K562 (cell line): Measurements from ENCODE around the gene MAGI2. TPM values are rescaled to one million over a fixed set of nuclear protein-coding genes. Genes with fewer than 3 reads are reported as not detected.

Experiments
- ATAC-seq: fragments of 200-7000 bp; cut with Tn5 transposase; 3 replicates; pipeline ENCODE4 v1.9.1; 2020; ENCODE audit warnings: moderate library complexity
- BruUV-seq: library from RNA; stranded (reverse); fragments of 400-500 nt; replicated peaks from 2 replicates; lab custom pipeline; 2021; lab: Mats Ljungman, UMichigan
- CTCF ChIA-PET: fragments of 300-600 bp; formaldehyde crosslinking; extraction: SDS; loops from one replicate; lab custom pipeline; 2021; ENCODE audit warnings: low intra/inter-chr PET ratio; lab: Yijun Ruan, JAX
- POLR2A ChIA-PET: fragments of 300-600, 350-650 bp; sonication (Branson Sonifier 250); formaldehyde crosslinking; extraction: SDS; loops from one replicate; lab custom pipeline; 2021; ENCODE audit warnings: antibody characterized with exemption, inconsistent platforms; lab: Yijun Ruan, JAX
- DNase-seq, 4 experiments: peaks; one replicate each; pipeline versions ENCODE4 v3.0.0 to v3.0.0-alpha.2; 2011 to 2018; ENCODE audit warnings: low spot score in 3 of 4, mixed read lengths in 3 of 4; ENCODE audit errors: extremely low read depth in 1 of 4
- FAIRE-seq: peaks from 2 replicates; lab custom pipeline; 2011; peaks lifted over from hg19 to GRCh38; lab: Jason Lieb, UNC
- H2AFZ ChIP-seq: 2 replicates; pipeline ENCODE4 v1.6.0; 2011; ENCODE audit warnings: low read depth, low read length, control low read depth, inconsistent platforms
- H3K27ac ChIP-seq: fragments of 200-600 bp; 3 replicates; pipeline ENCODE4 v1.8.0; 2011; ENCODE audit warnings: low read depth, mild to moderate bottlenecking, control low read depth, inconsistent platforms, low read length, moderate library complexity, mixed read lengths; ENCODE audit errors: extremely low read depth
- H3K27me3 ChIP-seq, 2 experiments: fragments of 300-600 bp in 1 of 2; 2 replicates in 1 of 2; 3 replicates in 1 of 2; pipeline versions ENCODE4 v1.6.0 to v1.8.0; 2011; ENCODE audit warnings: inconsistent platforms in 2 of 2, low read length in 2 of 2, mild to moderate bottlenecking in 1 of 2, mixed read lengths in 1 of 2, moderate library complexity in 1 of 2; ENCODE audit not compliant: control insufficient read depth in 2 of 2, insufficient read depth in 2 of 2
- H3K36me3 ChIP-seq: fragments of 300-600 bp; 3 replicates; pipeline ENCODE4 v1.8.0; 2011; ENCODE audit warnings: mild to moderate bottlenecking, low read length, inconsistent platforms; ENCODE audit not compliant: control insufficient read depth, insufficient read depth
- H3K4me1 ChIP-seq, 2 experiments: fragments of 200-600 bp in 1 of 2; replicated peaks in 1 of 2; 2 replicates in 1 of 2; 3 replicates in 1 of 2; pipeline versions ENCODE4 v1.5.1 to v1.8.0; 2011; ENCODE audit warnings: inconsistent platforms in 2 of 2, low read length in 2 of 2, mild to moderate bottlenecking in 1 of 2, mixed read lengths in 1 of 2, moderate library complexity in 1 of 2; ENCODE audit not compliant: control insufficient read depth in 2 of 2, insufficient read depth in 2 of 2
- H3K4me2 ChIP-seq: 2 replicates; pipeline ENCODE4 v1.6.1; 2011; ENCODE audit warnings: low read length, control low read depth, inconsistent platforms, mixed read lengths; ENCODE audit not compliant: insufficient read depth
- H3K4me3 ChIP-seq: fragments of 200-600 bp; sonication (generic), shearing (Covaris generic); 2 replicates; pipeline ENCODE4 v1.5.1; 2016; ENCODE audit warnings: control low read depth, inconsistent platforms
- H3K79me2 ChIP-seq: fragments of 200-600 bp; 3 replicates; pipeline ENCODE4 v1.8.0; 2011; ENCODE audit warnings: low read length, inconsistent platforms; ENCODE audit not compliant: control insufficient read depth, insufficient read depth
- H3K9ac ChIP-seq, 2 experiments: 2 replicates each; pipeline versions ENCODE4 v1.6.0 to v1.6.1; 2011; ENCODE audit warnings: low read depth in 2 of 2, low read length in 2 of 2, control low read depth in 1 of 2, inconsistent platforms in 1 of 2, mild to moderate bottlenecking in 1 of 2, mixed read lengths in 1 of 2; ENCODE audit not compliant: insufficient read depth in 1 of 2
- H3K9me1 ChIP-seq: one replicate; pipeline ENCODE4 v1.6.0; 2011; ENCODE audit warnings: inconsistent platforms, mild to moderate bottlenecking, low read length, moderate library complexity; ENCODE audit not compliant: control insufficient read depth, insufficient read depth
- H3K9me3 ChIP-seq: replicated peaks from 2 replicates; pipeline ENCODE4 v1.5.1; 2011; ENCODE audit warnings: low read depth, low read length, inconsistent platforms; ENCODE audit not compliant: control insufficient read depth, insufficient read depth
- H4K20me1 ChIP-seq: replicated peaks from 2 replicates; pipeline ENCODE4 v1.6.1; 2011; ENCODE audit warnings: low read length, inconsistent platforms, mixed read lengths; ENCODE audit not compliant: control insufficient read depth, insufficient read depth
- ARID2 ChIP-seq: fragments of 450-650 bp; IDR thresholded peaks from 2 replicates; pipeline ENCODE4 v1.6.1; 2017; ENCODE audit warnings: antibody characterized with exemption, mild to moderate bottlenecking
- BRD4 ChIP-seq: fragments of 200-600 bp; sonication (generic); IDR thresholded peaks from 2 replicates; pipeline ENCODE4 v1.6.1; 2017; ENCODE audit warnings: inconsistent platforms
- FOS ChIP-seq: IDR thresholded peaks from 3 replicates; pipeline ENCODE4 v1.6.1; 2011; ENCODE audit not compliant: insufficient read length; ENCODE audit errors: extremely low read depth
- KDM5B ChIP-seq: fragments of 200-600 bp; sonication (generic); IDR thresholded peaks from 2 replicates; pipeline ENCODE4 v1.6.1; 2012; ENCODE audit warnings: low read depth, mild to moderate bottlenecking, moderate library complexity, low read length, control low read depth, inconsistent platforms; ENCODE audit not compliant: insufficient replicate concordance
- MEF2A ChIP-seq: IDR thresholded peaks from 2 replicates; pipeline ENCODE4 v1.6.1; 2011; ENCODE audit warnings: low read depth, mild to moderate bottlenecking, low read length, moderate library complexity; ENCODE audit not compliant: control insufficient read depth
- SIN3B ChIP-seq: fragments of 450-650 bp; IDR thresholded peaks from 2 replicates; pipeline ENCODE4 v1.6.1; 2017; ENCODE audit warnings: low read depth, mild to moderate bottlenecking, moderate library complexity
- WHSC1 ChIP-seq: IDR thresholded peaks from one replicate; pipeline ENCODE4 v1.6.1; 2012; ENCODE audit warnings: low read length, control low read depth, inconsistent platforms
- ZFP91 ChIP-seq: sonication (generic); formaldehyde crosslinking; IDR thresholded peaks from 2 replicates; pipeline ENCODE4 v1.8.0; 2022; ENCODE audit warnings: mild to moderate bottlenecking, missing genetic modification reagents
- ZNF184 ChIP-seq: sonication (generic); formaldehyde crosslinking; IDR thresholded peaks from 2 replicates; pipeline ENCODE4 v1.5.0; 2020; ENCODE audit warnings: missing genetic modification reagents
- WGBS: fragments of 100-300 bp; shearing (Covaris generic); methylation state at CpG from one replicate; pipeline ENCODE4 v1.1.6; 2016; ENCODE audit warnings: low coverage, mixed read lengths; ENCODE audit not compliant: insufficient coverage; ENCODE audit errors: missing lambda C conversion rate; 5-methylcytosine and 5-hydroxymethylcytosine counted together
- in situ Hi-C: fragments of 300-500 bp; cut with MboI; formaldehyde crosslinking; loops from 4 replicates; pipeline ENCODE4 v1.15.0; 2018; ENCODE audit warnings: inconsistent platforms, mixed read lengths
- intact Hi-C: fragments of 100-400 bp; cut with micrococcal nuclease; formaldehyde crosslinking; loops from 2 replicates; pipeline ENCODE4 v1.14.2; 2022
- polyA plus RNA-seq, 8 experiments: library from polyadenylated mRNA; depleted of rRNA in 4 of 8; stranded (reverse) in 5 of 8; unstranded in 3 of 8; fragments of >200 nt; fragmentation: Nextera tagmentation in 2 of 8; fragmentation: Illumina TruSeq in 1 of 8; extraction: Ambion mirVana in 2 of 8; extraction: Trizol in 1 of 8; gene quantifications; 2 replicates each; pipeline versions ENCODE4 v1.2.1 to v1.2.3, GENCODE V29; 2011 to 2014; ENCODE audit warnings: inconsistent platforms in 1 of 8, missing spikeins in 1 of 8
- total RNA-seq, 7 experiments: library from RNA; depleted of rRNA in 6 of 7; stranded (reverse); fragments of >200 nt in 6 of 7; fragmentation: Illumina TruSeq in 2 of 7; extraction: Trizol in 2 of 7; gene quantifications; 2 replicates each; pipeline versions ENCODE4 v1.2.1 to v1.2.3, GENCODE V29; 2011 to 2021; ENCODE audit warnings: low replicate concordance in 1 of 7
- TF ChIP-seq, protein P1 (sequence below): fragments of 450-650 bp; IDR thresholded peaks from 2 replicates; pipeline ENCODE4 v1.6.1; 2018; ENCODE audit warnings: mild to moderate bottlenecking, low read depth; ENCODE audit not compliant: partially characterized antibody

MAGI2 gene
- total and polyA plus RNA-seq, 9 of the 15 experiments (the other 6 are each of a cell fraction or from before 2014, with no cell fraction given), result 0.27 to 1.4 (median 0.70) TPM

DNA sequence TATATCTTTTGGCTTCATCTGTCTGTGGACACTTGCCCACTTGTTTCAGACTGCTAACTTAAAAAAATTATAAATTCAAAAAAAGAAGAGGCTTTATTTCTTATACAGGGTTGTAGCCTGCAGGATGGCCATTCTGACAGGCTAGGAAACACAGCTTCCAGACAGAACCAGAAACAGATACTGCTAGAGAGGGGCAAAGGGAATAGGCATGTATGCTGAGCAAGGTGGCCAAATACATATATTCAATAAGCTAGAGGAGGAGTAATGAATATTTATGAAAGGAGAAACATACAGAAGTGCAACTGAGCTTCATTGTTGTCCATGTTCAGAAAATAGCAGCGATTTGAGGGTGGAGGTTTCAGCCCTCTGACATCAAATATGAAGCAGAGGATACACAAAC, 22.0 kb upstream of the MAGI2 start:
- no peak overlapping the region for H3K4me3 ChIP-seq
- no peaks in the 10 kb centered on the region for H3K36me3 ChIP-seq
- H3K4me2 ChIP-seq, result no peak overlapping the region
- H3K27ac ChIP-seq, result no peak overlapping the region
- in situ Hi-C loops, result no loop called here
- no TSS peak for BruUV-seq
- POLR2A ChIA-PET, result no interaction called here
- no peaks in the 10 kb centered on the region for H3K9me1 ChIP-seq
- H4K20me1 ChIP-seq, result no peaks in the 10 kb centered on the region
- no peaks in the 10 kb centered on the region for H3K4me1 ChIP-seq
- no peak overlapping the region for H3K9ac ChIP-seq
- TF ChIP-seq KDM5B, result no peak
- ATAC-seq (no peak), FAIRE-seq (no peak), DNase-seq (no peak)
- intact Hi-C loops, result no loop called here
- no peak overlapping the region for H2AFZ ChIP-seq
- CTCF ChIA-PET, result no interaction called here
- no peaks in the 10 kb centered on the region for H3K79me2 ChIP-seq
- 0% methylated on average over 1 of the region's 1 CpG for WGBS
- H3K9me3 ChIP-seq, result no peaks in the 10 kb centered on the region; the same call in 1 of the 2 replicates
- no peaks in the 10 kb centered on the region for H3K27me3 ChIP-seq

DNA sequence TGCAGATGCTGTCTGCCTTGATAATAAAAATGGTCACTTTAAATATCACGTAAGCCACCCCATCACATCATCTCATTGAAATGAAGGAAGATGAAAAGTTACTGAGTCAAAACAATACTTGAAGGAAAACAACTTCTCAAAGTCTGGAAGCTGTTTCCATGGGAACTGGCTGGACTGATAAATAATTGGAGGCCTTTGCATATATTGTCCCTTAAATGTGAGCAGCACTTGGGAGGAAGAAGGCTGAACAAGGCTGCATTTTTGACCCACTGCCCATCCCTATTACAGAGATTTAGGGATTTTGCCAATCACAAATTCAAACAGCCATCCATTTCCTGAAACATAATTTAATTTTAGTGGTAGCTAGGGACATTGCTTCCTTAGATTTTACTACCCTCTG, 18.2 kb upstream of the MAGI2 start:
- CTCF ChIA-PET, result no interaction called here

More for the DNA sequence above, 18.2 kb upstream of the MAGI2 start:
- Histone ChIP-seq H2AFZ (no peak overlapping the region), H3K4me3 (no peak overlapping the region), H3K27ac (no peak overlapping the region), H3K9me3 (no peaks in the 10 kb centered on the region), H3K36me3 (no peaks in the 10 kb centered on the region), H3K9ac (no peak overlapping the region), H4K20me1 (no peaks in the 10 kb centered on the region), H3K4me2 (no peak overlapping the region), H3K9me1 (no peaks in the 10 kb centered on the region), H3K27me3 (no peaks in the 10 kb centered on the region), H3K4me1 (no peaks in the 10 kb centered on the region), H3K79me2 (no peaks in the 10 kb centered on the region)
- intact Hi-C loops, result no loop called here
- POLR2A ChIA-PET, result interaction anchor here (0.7 kb wide), 1 partner anchor 20 kb away, joined by 3 read pairs; no protein-coding TSS in a partner anchor
- in situ Hi-C loops, result no loop called here
- DNase-seq (no peak), ATAC-seq (no peak), FAIRE-seq (no peak)
- WGBS, result 0% methylated on average over 1 of the region's 1 CpG
- no TSS peak for BruUV-seq
- TF ChIP-seq WHSC1 (no peak), ARID2 (no peak), ZNF184 (CRISPR knock-in tag) (no peak), ZFP91 (CRISPR knock-in tag) (no peak), SIN3B (no peak), MEF2A (no peak), FOS (no peak), BRD4 (no peak)
- TF ChIP-seq, protein P1, sequence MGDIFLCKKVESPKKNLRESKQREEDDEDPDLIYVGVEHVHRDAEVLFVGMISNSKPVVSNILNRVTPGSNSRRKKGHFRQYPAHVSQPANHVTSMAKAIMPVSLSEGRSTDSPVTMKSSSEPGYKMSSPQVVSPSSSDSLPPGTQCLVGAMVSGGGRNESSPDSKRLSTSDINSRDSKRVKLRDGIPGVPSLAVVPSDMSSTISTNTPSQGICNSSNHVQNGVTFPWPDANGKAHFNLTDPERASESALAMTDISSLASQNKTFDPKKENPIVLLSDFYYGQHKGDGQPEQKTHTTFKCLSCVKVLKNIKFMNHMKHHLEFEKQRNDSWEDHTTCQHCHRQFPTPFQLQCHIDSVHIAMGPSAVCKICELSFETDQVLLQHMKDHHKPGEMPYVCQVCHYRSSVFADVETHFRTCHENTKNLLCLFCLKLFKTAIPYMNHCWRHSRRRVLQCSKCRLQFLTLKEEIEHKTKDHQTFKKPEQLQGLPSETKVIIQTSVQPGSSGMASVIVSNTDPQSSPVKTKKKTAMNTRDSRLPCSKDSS, result no peak
